CD4-positive, alpha-beta T cell treated with Interleukin-15 for 4 hours (primary cell): ENCODE results near the gene SLC22A17.
"Not testable (repeated sequence)": the region's sequence is repeated elsewhere in the genome, so short reads cannot be mapped to it uniquely, and the experiment has no call there.

Experiments used
- DNase-seq: peaks from one replicate; pipeline ENCODE4 v3.0.0-alpha.2; 2020; ENCODE audit warnings: low spot score

SLC22A17 gene

DNA sequence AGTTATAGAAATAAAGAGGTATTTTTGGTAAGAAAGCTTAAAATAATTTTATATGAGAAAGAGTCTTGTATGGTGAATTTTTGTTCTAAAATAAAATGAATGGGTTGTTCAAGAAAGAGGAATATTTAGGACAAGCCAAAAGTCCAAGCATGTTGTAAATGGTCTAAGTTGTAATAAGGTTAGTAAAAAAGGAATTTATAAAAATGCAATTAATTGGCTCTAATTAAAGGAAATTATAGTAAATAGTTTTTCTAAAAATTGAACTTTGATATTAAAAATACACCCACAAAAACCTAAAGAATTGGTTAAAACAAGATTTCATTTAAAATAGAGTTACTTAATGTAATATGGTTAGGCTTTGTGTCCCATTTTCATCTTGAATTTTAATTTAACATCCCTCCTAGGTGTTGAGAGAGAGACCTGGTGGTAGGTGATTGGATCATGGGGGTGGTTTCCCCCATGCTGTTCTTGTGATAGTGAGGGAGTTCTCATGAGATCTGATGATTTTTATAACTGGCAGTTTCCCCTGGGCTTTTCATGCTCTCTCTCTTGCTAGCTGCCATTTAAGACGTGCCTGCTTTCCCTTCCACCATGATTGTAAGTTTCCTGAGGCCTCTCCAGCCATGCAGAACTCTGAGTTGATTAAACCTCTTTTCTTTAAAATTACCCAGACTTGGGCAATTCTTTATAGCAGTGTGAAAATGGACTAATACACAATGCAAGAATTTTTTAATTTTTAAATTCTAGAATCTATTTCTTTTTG, 13.0 kb downstream of the SLC22A17 start:
- no peak for DNase-seq

DNA sequence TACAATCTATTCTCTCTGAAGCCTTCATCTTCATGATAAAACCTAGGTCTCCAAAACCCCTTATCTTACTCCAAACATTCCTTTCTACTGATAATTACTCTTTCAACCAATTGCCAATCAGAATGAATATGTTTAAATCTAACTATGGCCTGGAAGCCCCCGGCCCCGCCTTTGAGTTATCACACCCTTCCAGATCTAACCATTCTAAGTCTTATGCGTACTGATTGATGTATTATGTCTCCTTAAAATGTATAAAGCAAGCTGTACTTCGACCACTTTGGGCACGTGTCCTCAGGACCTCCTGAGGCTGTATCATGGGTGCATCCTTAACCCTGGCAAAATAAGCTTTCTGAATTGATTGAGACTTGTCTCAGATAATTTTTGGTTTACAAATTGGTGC, 17.1 kb downstream of the SLC22A17 start:
- no peak for DNase-seq

GRCh38 chr14:23327947-23328744, 24.5 kb downstream of the SLC22A17 start:
- peak; percentile 76 for DNase-seq

DNA sequence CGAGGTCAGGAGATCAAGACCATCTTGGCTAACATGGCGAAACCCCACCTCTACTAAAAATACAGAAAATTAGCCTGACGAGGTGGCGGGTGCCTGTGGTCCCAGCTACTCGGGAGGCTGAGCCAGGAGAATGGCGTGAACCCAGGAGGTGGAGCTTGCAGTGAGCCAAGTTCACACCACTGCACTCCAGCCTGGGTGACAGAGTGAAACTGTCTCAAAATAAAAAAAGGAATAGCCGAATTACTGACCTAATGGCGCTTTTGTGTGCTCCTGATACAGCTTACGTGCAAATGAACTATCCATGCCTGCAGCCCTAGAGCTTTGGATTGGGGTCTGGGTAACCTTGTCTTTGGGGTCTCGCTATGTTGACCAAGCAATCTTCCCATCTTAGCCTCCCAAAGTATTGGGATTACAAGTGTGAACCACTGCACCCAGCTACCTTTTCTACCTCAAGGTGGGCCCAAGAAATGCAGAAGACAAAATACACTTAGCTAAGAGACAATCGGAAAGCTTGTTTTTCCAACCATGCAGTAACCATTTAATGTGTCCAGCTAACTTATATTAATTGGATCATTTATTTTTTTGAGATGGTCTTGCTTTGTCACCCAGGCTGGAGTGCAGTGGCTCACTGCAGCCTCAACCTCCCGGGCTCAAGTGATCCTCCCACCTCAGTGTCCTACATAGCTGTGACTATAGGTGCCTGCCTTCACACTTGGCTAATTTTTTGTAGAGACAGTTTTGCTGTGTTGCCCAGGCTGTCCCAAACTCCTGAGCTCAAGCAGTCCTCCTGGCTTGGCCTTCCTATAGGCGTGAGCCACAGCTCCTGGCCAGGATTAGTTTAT, 26.0 kb downstream of the SLC22A17 start:
- no peak for DNase-seq

DNA sequence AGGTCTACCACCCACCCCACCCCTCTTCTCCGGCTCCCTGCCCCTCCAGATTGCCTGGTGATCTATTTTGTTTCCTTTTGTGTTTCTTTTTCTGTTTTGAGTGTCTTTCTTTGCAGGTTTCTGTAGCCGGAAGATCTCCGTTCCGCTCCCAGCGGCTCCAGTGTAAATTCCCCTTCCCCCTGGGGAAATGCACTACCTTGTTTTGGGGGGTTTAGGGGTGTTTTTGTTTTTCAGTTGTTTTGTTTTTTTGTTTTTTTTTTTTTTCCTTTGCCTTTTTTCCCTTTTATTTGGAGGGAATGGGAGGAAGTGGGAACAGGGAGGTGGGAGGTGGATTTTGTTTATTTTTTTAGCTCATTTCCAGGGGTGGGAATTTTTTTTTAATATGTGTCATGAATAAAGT, 26.9 kb downstream of the SLC22A17 start:
- DNase-seq: not testable (repeated sequence)

GRCh38 chr14:23324993-23325392, 27.7 kb downstream of the SLC22A17 start:
- no peak for DNase-seq

GRCh38 chr14:23324455-23324846, 28.2 kb downstream of the SLC22A17 start:
- no peak for DNase-seq

- DNase-seq: no peak
Observed at GRCh38 chr14:23323838-23324454, 28.7 kb downstream of the SLC22A17 start.

DNA sequence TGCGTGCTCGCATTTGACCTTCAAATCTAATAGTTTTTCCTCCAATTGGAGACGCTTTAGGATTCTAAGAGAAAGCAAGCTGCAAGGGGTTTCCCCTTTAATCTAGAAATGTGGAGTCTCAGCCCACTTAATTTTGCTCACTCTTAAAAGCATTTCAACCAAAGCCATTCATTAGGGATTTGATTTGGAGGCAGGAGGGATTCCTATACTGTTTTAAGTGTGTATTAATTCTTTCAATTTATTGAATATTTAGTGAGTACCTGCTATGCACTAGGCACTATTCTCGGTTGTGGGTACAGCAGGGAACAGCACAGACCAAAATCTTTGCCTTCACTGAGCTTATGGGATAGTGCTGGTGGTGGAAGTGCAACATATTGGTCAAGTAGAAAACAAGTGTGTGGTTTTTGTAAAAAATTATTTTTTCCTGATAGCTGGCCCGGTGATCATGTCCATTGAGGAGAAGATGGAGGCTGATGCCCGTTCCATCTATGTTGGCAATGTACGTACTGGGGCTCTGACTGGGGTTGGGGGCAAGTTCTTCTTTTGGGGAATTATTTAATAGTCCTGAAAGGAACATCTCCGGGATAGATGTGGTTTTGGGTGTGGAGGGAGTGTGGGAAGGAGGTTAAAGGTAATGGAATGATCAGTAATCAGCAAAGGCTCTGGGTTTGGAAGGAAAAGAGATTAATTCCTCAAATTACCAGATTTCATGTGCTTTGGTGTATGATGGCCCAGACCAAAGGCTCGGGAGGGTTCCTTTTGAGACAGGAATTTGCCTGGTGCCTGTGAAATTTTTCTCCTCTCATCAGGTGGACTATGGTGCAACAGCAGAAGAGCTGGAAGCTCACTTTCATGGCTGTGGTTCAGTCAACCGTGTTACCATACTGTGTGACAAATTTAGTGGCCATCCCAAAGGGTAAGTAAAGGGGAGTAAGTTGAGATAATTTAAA, 29.8 kb downstream of the SLC22A17 start:
- DNase-seq: no peak

- DNase-seq: peak; percentile 41
Observed at GRCh38 chr14:23321572-23322547, 30.8 kb downstream of the SLC22A17 start.

GRCh38 chr14:23320584-23321571, 31.8 kb downstream of the SLC22A17 start, which contains the start of gene PABPN1:
Gene PABPN1, plus strand, starts transcription at chr14:23321457. Its CDS starts 13 bp downstream, at chr14:23321470.
- DNase-seq: peak; percentile 99

GRCh38 chr14:23319746-23320583, 32.7 kb downstream of the SLC22A17 start:
- DNase-seq: no peak

GRCh38 chr14:23316300-23316699, 36.4 kb downstream of the SLC22A17 start:
- DNase-seq: no peak

DNA sequence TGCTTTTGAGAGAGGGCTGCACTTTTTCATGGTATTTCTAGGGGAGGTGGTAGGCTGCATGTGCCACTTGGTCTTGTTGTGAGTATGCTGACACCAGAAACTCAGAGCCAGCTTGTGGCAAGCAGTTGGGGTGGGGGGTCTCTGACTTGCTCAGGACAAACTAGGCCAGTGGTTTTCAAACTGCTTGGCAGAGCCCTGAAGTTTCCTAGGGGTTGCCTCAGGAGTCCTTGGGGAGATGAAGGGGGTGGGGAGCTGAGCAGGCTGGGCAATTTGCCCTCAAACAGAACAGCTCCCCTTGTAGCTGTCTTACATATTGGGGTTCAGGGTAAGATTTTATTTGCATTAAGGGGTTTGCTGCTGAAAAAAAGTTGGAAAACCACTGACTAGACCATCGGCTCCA, 42.1 kb downstream of the SLC22A17 start:
- DNase-seq: no peak

- no peak for DNase-seq
Observed at GRCh38 chr14:23308721-23309445, 43.8 kb downstream of the SLC22A17 start.
